ENCODE results near the gene ACR.

The ACR gene

GRCh38 chr22:50702261-50702671 is 35.7 kb upstream of the ACR start:
- no peak overlapping the region for H3K4me2 ChIP-seq (ENCODE audit: low read length)

GRCh38 chr22:50702821-50703725 is 34.9 kb upstream of the ACR start:
- Histone ChIP-seq H3K79me2 (ENCODE audit: control insufficient read depth, low read length) (no peaks in the 10 kb centered on the region), H3K9me2 (replicated peaks; ENCODE audit: control insufficient read depth, low read length) (no peaks in the 10 kb centered on the region), H3F3A (ENCODE audit: control insufficient read depth, insufficient read depth) (no peaks in the 10 kb centered on the region), H3K9me3 (ENCODE audit: control insufficient read depth, insufficient read depth, low read length) (no peaks in the 10 kb centered on the region), H3K27me3 (ENCODE audit: control insufficient read depth, low read length) (no peaks in the 10 kb centered on the region), H3K4me3 (ENCODE audit: low read length) (no peak overlapping the region), H3K36me3 (ENCODE audit: control insufficient read depth, low read length) (no peaks in the 10 kb centered on the region), H3K27ac (ENCODE audit: low read depth, low read length) (no peak overlapping the region), H3K4me1 (ENCODE audit: control insufficient read depth, low read length) (no peaks in the 10 kb centered on the region), H4K20me1 (ENCODE audit: control insufficient read depth, insufficient read depth, low read depth, low read length) (no peaks in the 10 kb centered on the region), H3K4me2 (ENCODE audit: low read length) (no peak overlapping the region)
- no peak for TF ChIP-seq EZH2phosphoT487 (IDR thresholded peaks at IDR 0.05; ENCODE audit: borderline replicate concordance, low read length)
- no peak for TF ChIP-seq CTCF (IDR thresholded peaks at IDR 0.05; ENCODE audit: low read depth, low read length, poor library complexity, severe bottlenecking)

More at GRCh38 chr22:50702261-50702671, 35.7 kb upstream of the ACR start:
- Histone ChIP-seq H3K27me3 (ENCODE audit: control insufficient read depth, low read length) (no peaks in the 10 kb centered on the region), H4K20me1 (ENCODE audit: control insufficient read depth, insufficient read depth, low read depth, low read length) (no peaks in the 10 kb centered on the region), H3K4me1 (ENCODE audit: control insufficient read depth, low read length) (no peaks in the 10 kb centered on the region), H3K4me3 (ENCODE audit: low read length) (no peak overlapping the region), H3K79me2 (ENCODE audit: control insufficient read depth, low read length) (no peaks in the 10 kb centered on the region), H3K36me3 (ENCODE audit: control insufficient read depth, low read length) (no peaks in the 10 kb centered on the region), H3K27ac (ENCODE audit: low read depth, low read length) (no peak overlapping the region), H3K9me2 (replicated peaks; ENCODE audit: control insufficient read depth, low read length) (no peaks in the 10 kb centered on the region), H3K9me3 (ENCODE audit: control insufficient read depth, insufficient read depth, low read length) (no peaks in the 10 kb centered on the region), H3F3A (ENCODE audit: control insufficient read depth, insufficient read depth) (no peaks in the 10 kb centered on the region)
- TF ChIP-seq EZH2phosphoT487 (IDR thresholded peaks at IDR 0.05; ENCODE audit: borderline replicate concordance, low read length) (no peak), CTCF (IDR thresholded peaks at IDR 0.05; ENCODE audit: low read depth, low read length, poor library complexity, severe bottlenecking) (no peak)

GRCh38 chr22:50703726-50704509 is 34.1 kb upstream of the ACR start:
- Histone ChIP-seq H3K36me3 (ENCODE audit: control insufficient read depth, low read length) (no peaks in the 10 kb centered on the region), H3K27me3 (ENCODE audit: control insufficient read depth, low read length) (no peaks in the 10 kb centered on the region), H3K4me3 (ENCODE audit: low read length) (no peak overlapping the region), H3K9me2 (replicated peaks; ENCODE audit: control insufficient read depth, low read length) (no peaks in the 10 kb centered on the region), H3K27ac (ENCODE audit: low read depth, low read length) (no peak overlapping the region), H4K20me1 (ENCODE audit: control insufficient read depth, insufficient read depth, low read depth, low read length) (no peaks in the 10 kb centered on the region), H3K4me1 (ENCODE audit: control insufficient read depth, low read length) (no peaks in the 10 kb centered on the region), H3K4me2 (ENCODE audit: low read length) (no peak overlapping the region), H3F3A (ENCODE audit: control insufficient read depth, insufficient read depth) (no peaks in the 10 kb centered on the region), H3K79me2 (ENCODE audit: control insufficient read depth, low read length) (no peaks in the 10 kb centered on the region), H3K9me3 (ENCODE audit: control insufficient read depth, insufficient read depth, low read length) (no peaks in the 10 kb centered on the region)
- TF ChIP-seq EZH2phosphoT487 (IDR thresholded peaks at IDR 0.05; ENCODE audit: borderline replicate concordance, low read length): no peak
- TF ChIP-seq CTCF (IDR thresholded peaks at IDR 0.05; ENCODE audit: low read depth, low read length, poor library complexity, severe bottlenecking): no peak

Measured in DOHH2 (cell line).